GM12865 (cell line): ENCODE measurements around the gene CTSW.
"Not testable (repeated sequence)": the region's sequence is repeated elsewhere in the genome, so short reads cannot be mapped to it uniquely, and the experiment has no call there.

Source experiments
- DNase-seq: peaks from one replicate; pipeline ENCODE4 v3.0.0; 2010; ENCODE audit warnings: low read depth
- H3K4me3 ChIP-seq: 2 replicates; pipeline ENCODE4 v1.5.1; 2011; ENCODE audit warnings: mild to moderate bottlenecking, low read depth, low read length, control low read depth
- TF ChIP-seq, protein P1 (sequence below): IDR thresholded peaks from 2 replicates; pipeline ENCODE4 v1.5.1; 2011; ENCODE audit warnings: low read length, control low read depth, low read depth, inconsistent platforms; ENCODE audit not compliant: insufficient read depth; ENCODE audit errors: missing control alignments

Gene CTSW

DNA sequence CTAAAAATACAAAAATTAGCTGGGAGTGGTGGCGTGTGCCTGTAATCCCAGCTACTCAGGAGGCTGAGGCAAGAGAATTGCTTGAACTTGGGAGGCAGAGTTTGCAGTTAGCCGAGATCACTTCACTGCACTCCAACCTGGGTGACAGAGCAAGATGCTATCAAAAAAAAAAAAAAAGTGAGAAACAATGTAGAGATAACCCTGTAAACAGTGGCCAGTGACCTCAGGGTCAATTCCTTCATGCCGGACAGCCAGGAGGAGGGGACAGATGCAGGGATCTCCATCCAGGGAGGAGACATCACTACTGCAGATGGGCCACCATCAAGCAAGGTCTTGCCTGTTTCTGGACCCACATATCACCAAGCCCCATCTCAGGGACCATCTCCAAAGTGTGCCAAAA lies 31.9 kb upstream of the CTSW start:
- no peak for DNase-seq
- TF ChIP-seq, protein P1, sequence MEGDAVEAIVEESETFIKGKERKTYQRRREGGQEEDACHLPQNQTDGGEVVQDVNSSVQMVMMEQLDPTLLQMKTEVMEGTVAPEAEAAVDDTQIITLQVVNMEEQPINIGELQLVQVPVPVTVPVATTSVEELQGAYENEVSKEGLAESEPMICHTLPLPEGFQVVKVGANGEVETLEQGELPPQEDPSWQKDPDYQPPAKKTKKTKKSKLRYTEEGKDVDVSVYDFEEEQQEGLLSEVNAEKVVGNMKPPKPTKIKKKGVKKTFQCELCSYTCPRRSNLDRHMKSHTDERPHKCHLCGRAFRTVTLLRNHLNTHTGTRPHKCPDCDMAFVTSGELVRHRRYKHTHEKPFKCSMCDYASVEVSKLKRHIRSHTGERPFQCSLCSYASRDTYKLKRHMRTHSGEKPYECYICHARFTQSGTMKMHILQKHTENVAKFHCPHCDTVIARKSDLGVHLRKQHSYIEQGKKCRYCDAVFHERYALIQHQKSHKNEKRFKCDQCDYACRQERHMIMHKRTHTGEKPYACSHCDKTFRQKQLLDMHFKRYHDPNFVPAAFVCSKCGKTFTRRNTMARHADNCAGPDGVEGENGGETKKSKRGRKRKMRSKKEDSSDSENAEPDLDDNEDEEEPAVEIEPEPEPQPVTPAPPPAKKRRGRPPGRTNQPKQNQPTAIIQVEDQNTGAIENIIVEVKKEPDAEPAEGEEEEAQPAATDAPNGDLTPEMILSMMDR = no peak
- H3K4me3 ChIP-seq = no peak overlapping the region

DNA sequence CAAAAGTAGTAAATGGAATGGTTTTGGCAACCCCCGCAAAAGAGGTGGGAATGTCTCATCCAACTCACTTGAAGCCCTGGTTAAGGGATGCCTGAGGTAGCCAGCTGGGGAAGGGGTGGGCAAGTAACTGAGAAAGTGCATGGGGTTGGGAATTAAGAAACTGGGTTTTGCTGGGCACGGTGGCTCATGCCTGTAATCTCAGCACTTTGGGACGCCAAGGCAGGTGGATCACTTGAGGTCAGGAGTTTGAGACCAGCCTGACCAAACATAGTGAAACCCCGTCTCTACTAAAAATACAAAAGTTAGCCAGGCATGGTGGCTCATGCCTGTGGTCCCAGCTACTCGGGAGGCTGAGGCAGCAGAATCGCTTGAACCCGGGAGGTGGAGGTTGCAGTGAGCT lies 30.9 kb upstream of the CTSW start:
- not testable (repeated sequence) for H3K4me3 ChIP-seq, DNase-seq

DNA sequence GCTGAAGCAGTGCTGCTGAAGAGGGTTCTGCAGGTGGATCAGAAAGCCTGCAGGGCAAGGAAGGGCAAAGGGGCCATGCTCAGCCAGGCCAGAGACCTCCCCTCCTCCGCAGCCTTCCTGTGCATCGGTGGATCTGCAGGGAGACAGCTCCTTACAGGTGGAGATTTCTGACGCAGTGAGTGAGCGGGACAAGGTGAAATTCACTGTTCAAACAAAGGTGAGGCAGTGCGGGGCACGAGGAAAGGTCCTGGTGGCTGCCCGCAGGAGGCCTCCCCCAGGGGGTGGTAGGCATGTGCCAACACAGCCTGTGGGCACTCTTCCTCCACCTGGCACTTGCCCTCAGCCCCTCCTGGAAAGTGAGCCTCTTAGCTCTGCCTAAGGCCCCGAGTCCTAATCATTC lies 30.3 kb upstream of the CTSW start:
- TF ChIP-seq, protein P1 = no peak

DNA sequence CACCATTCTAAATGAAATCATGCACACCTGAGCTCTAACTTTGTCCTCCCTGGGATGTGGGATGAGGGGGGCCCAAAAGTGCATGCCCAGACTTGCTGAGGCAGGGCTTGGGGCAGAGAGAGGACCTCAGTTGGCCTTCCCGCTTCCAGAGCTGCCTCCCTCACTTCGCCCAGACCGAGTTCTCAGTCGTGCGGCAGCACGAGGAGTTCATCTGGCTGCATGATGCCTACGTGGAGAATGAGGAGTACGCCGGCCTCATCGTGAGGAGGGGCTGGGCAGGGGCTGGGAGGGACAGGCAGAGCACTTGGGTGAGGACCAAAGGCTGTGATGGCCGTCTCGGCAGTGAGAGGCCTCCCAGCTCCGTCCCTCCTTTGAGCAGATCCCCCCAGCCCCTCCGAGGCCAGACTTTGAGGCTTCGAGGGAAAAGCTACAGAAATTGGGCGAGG lies 29.8 kb upstream of the CTSW start:
- H3K4me3 ChIP-seq = no peak overlapping the region
- DNase-seq = peak; percentile 2
- TF ChIP-seq, protein P1 = no peak

More for the DNA sequence above, 30.3 kb upstream of the CTSW start:
- DNase-seq = no peak
- no peak overlapping the region for H3K4me3 ChIP-seq

DNA sequence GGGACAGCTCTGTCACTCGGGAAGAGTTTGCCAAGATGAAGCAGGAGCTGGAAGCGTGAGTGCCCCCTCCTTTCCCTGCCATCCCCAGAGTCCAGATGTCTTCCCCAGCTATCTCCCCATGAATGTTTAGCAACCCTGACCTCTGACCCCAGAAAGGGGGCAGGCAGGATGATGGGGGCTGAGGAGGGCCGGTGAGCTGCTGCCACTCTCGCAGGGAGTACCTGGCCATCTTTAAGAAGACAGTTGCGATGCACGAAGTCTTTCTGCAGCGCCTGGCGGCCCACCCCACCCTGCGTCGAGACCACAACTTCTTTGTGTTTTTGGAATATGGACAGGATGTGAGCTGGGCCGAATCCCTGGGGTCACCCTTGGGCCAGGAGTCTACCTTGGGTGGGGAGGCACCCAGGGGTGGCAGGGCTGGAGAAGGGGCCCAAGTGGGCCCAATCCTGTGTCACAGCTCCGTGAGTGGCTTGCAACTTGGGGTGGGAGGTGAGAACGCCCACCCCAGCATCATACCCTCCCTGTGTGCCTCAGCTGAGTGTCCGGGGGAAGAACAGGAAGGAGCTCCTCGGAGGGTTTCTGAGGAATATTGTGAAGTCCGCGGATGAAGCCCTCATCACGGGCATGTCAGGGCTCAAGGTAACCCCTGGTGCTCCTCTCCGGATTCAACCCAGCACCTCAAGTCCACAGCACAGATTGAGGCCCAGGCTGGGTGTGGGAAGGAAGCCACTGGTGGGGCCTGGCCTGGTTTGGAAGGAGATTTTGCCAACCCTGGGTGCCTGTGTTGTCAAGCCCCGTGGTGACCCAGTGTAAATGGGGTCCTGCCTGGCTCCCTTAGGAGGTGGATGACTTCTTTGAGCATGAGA lies 29.2 kb upstream of the CTSW start:
- H3K4me3 ChIP-seq = no peak overlapping the region
- peak; percentile 21 for DNase-seq
- TF ChIP-seq, protein P1 = no peak

DNA sequence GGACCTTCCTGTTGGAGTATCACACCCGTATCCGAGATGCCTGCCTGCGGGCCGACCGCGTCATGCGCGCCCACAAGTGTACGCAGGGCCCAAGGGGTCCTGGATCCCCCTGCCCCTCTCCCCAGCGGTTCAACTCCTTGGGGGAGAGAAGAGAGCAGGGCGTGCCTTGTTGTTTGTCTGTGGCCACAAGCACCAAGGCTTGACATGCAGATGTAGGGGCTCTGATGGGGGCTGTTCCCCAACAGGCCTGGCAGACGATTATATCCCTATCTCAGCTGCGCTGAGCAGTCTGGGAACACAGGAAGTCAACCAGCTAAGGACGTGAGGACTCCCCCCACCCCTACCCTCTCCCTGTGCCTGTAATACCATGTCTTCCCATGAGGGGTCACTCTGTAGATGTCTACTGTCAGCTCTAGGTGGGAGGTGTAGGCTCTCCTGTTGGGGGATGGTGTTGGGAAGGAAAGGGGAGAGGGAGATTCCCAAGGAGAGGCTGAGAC lies 28.5 kb upstream of the CTSW start:
- TF ChIP-seq, protein P1 = peak; percentile 50
- peak; percentile 60 for DNase-seq
- H3K4me3 ChIP-seq = no peak overlapping the region

DNA sequence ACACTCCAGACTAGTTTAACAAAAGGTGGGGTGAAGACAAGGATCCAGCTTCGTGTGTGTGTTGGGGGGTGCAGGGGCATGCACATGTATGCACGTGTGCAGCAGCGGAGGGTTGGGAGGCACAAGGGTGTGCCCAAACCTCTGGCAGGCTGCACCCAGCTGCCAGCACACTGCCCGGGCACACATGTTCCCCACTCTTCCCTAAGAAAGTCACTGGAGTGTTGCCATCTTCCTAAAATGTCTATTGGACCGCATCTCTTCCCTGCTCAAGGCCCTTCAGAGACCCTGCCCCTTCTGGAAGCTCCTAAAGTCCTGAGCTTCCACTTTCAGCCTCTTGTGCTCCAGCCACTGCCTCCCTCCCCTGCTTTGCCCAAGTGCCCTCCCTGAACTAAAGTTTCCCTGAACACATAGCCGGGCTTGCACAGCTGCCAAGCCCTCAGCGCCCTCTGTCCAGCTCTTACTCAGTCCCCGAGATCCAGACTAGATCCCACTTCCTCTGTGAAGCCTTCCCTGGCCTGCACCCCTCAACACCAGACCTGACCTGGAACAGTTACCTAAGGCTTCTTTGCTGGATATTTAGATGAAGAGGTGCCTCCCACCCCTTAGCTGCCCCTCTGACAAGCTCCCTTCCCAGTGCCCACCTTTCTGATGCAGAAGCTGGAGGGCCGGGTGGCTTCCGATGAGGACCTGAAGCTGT lies 27.7 kb upstream of the CTSW start:
- peak; percentile 43 for DNase-seq
- no peak overlapping the region for H3K4me3 ChIP-seq
- TF ChIP-seq, protein P1 = no peak
